ENCODE results near the gene SCAF1.

The SCAF1 gene

GRCh38 chr19:49641688-49642491 lies at the start of gene SCAF1:
Gene SCAF1 (plus strand): TSS chr19:49642209. CDS start chr19:49645027, 2,818 bp downstream.
- peak; percentile 95 to 99 (median 98) for DNase-seq

GRCh38 chr19:49592486-49593232 lies 49.4 kb upstream of the SCAF1 start:
- no peak for DNase-seq

GRCh38 chr19:49593233-49594113 lies 48.5 kb upstream of the SCAF1 start:
- DNase-seq: peak; percentile 75 to 86 (median 83)

- DNase-seq: no peak
Observed at GRCh38 chr19:49594157-49594992, 47.6 kb upstream of the SCAF1 start.

GRCh38 chr19:49594993-49595818 lies 46.8 kb upstream of the SCAF1 start:
- no peak for DNase-seq

- no peak for DNase-seq
Observed at GRCh38 chr19:49595819-49596404, 46.1 kb upstream of the SCAF1 start.

- no peak for DNase-seq
Observed at GRCh38 chr19:49596407-49596806, 45.6 kb upstream of the SCAF1 start.

- no peak for DNase-seq
Observed at GRCh38 chr19:49596954-49597702, 44.9 kb upstream of the SCAF1 start.

GRCh38 chr19:49597703-49597974 lies 44.4 kb upstream of the SCAF1 start:
- no peak for DNase-seq

- no peak for DNase-seq
Observed at GRCh38 chr19:49599378-49600295, 42.4 kb upstream of the SCAF1 start.

GRCh38 chr19:49601482-49602038 lies 40.4 kb upstream of the SCAF1 start:
- DNase-seq: no peak

- no peak for DNase-seq
Observed at GRCh38 chr19:49602806-49603205, 39.2 kb upstream of the SCAF1 start.

- no peak for DNase-seq
Observed at GRCh38 chr19:49605605-49606004, 36.4 kb upstream of the SCAF1 start.

GRCh38 chr19:49609499-49610092 lies 32.4 kb upstream of the SCAF1 start:
- no peak for DNase-seq

GRCh38 chr19:49613374-49613773 lies 28.6 kb upstream of the SCAF1 start:
- no peak for DNase-seq

- DNase-seq: no peak
Observed at GRCh38 chr19:49614096-49614833, 27.7 kb upstream of the SCAF1 start.

GRCh38 chr19:49615861-49616260 lies 26.1 kb upstream of the SCAF1 start:
- no peak for DNase-seq

- no peak for DNase-seq
Observed at GRCh38 chr19:49616532-49616931, 25.5 kb upstream of the SCAF1 start.

Measured in activated naive CD4-positive, alpha-beta T cell (primary cell).